GM10266 (cell line): ENCODE results near the gene HSF2BP.

ENCODE experiments used
- DNase-seq: peaks from one replicate; pipeline ENCODE4 v3.0.0; 2012; ENCODE audit errors: extremely low spot score
- TF ChIP-seq, protein P1 (sequence below): IDR thresholded peaks from 2 replicates; pipeline ENCODE4 v1.5.1; 2012; ENCODE audit warnings: mild to moderate bottlenecking, low read depth; ENCODE audit not compliant: control insufficient read depth, insufficient read depth; ENCODE audit errors: missing control alignments

HSF2BP gene

GRCh38 chr21:43637530-43638158, 21.6 kb downstream of the HSF2BP start:
- TF ChIP-seq, protein P1, sequence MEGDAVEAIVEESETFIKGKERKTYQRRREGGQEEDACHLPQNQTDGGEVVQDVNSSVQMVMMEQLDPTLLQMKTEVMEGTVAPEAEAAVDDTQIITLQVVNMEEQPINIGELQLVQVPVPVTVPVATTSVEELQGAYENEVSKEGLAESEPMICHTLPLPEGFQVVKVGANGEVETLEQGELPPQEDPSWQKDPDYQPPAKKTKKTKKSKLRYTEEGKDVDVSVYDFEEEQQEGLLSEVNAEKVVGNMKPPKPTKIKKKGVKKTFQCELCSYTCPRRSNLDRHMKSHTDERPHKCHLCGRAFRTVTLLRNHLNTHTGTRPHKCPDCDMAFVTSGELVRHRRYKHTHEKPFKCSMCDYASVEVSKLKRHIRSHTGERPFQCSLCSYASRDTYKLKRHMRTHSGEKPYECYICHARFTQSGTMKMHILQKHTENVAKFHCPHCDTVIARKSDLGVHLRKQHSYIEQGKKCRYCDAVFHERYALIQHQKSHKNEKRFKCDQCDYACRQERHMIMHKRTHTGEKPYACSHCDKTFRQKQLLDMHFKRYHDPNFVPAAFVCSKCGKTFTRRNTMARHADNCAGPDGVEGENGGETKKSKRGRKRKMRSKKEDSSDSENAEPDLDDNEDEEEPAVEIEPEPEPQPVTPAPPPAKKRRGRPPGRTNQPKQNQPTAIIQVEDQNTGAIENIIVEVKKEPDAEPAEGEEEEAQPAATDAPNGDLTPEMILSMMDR: no peak
- no peak for DNase-seq

- TF ChIP-seq, protein P1: no peak
- DNase-seq: no peak
Observed at GRCh38 chr21:43635436-43635835, 23.9 kb downstream of the HSF2BP start.

- DNase-seq: no peak
- TF ChIP-seq, protein P1: no peak
Observed at GRCh38 chr21:43634618-43635017, 24.7 kb downstream of the HSF2BP start.

DNA sequence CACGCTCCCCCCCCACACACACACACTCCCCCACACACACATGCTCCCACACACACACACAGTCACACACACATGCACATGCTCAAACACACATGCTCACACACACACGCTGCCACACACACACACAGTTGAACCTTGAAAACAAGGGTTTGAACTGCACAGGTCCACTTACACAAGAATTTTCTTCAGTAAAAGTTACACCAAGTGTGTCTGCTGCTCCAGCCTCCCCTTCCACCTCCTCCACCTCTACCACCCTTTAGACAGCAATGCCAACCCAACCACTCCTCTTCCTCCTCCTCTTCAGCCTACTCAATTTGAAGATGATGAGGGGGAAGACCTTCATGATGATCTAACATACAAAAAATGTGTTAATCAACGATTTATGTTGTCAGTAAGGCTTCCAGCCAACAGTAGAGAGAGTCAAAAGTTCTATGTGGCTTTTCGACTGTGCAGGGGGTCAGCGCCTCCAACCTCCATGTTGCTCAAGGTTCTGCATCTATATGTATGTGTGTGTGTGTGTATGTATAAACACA, 26.8 kb downstream of the HSF2BP start:
- TF ChIP-seq, protein P1: no peak
- no peak for DNase-seq

GRCh38 chr21:43631411-43632107, 27.7 kb downstream of the HSF2BP start:
- TF ChIP-seq, protein P1: no peak

GRCh38 chr21:43627527-43627926, 31.8 kb downstream of the HSF2BP start:
- TF ChIP-seq, protein P1: no peak
- no peak for DNase-seq

More at GRCh38 chr21:43631411-43632107, 27.7 kb downstream of the HSF2BP start:
- no peak for DNase-seq

- no peak for DNase-seq
- TF ChIP-seq, protein P1: no peak
Observed at GRCh38 chr21:43626390-43626789, 32.9 kb downstream of the HSF2BP start.
